Tracheal epithelial cell (primary cell): ENCODE data around the gene NXT1. TPM values are rescaled to one million over a fixed set of nuclear protein-coding genes. Genes with fewer than 3 reads are reported as not detected.

Experiments used
- total RNA-seq: library from RNA; depleted of rRNA; stranded (reverse); fragments of >200 nt; gene quantifications from 2 replicates; pipeline ENCODE4 v1.2.1, GENCODE V29; 2014

NXT1 gene
- total RNA-seq = 48.7 and 61.8 TPM in 2 replicates

GRCh38 chr20:23350196-23350903, at the start of gene NXT1:
NXT1 (plus strand) TSS chr20:23350791; CDS start chr20:23354042, 3,251 bp downstream.

GRCh38 chr20:23361476-23362391, 11.1 kb downstream of the NXT1 start, which contains the start of gene GZF1:
GZF1 (plus strand) TSS chr20:23362182; CDS start chr20:23364384, 2,202 bp downstream.

Other genes with a start within 250 kb of the NXT1 start
- gene GZF1, start 11.4 kb downstream of the NXT1 start, total RNA-seq = 14.1 and 15.2 TPM in 2 replicates
- 5.1 and 6.4 TPM in 2 replicates for gene NAPB, start 70.7 kb downstream of the NXT1 start, total RNA-seq
- not detected in 2 replicates for gene CSTL1, start 88.9 kb downstream of the NXT1 start, total RNA-seq
- gene CST11, start 102.1 kb downstream of the NXT1 start, total RNA-seq = not detected in 2 replicates
- not detected in 2 replicates for gene CST8, start 140.3 kb downstream of the NXT1 start, total RNA-seq
- not detected in 2 replicates for gene CST9L, start 217.7 kb downstream of the NXT1 start, total RNA-seq